GM18505 (cell line): Measurements from ENCODE around the gene CHCHD6.

Experiments
- ATAC-seq: cut with Tn5 transposase; IDR thresholded peaks from one replicate; pipeline ENCODE4 v1.9.1; 2021; ENCODE audit not compliant: unreplicated experiment
- POLR2A ChIP-seq: IDR thresholded peaks from 4 replicates; pipeline ENCODE4 v1.6.1; 2011; ENCODE audit warnings: borderline replicate concordance; ENCODE audit not compliant: insufficient read depth, insufficient read length; ENCODE audit errors: extremely low read depth

Gene CHCHD6

DNA sequence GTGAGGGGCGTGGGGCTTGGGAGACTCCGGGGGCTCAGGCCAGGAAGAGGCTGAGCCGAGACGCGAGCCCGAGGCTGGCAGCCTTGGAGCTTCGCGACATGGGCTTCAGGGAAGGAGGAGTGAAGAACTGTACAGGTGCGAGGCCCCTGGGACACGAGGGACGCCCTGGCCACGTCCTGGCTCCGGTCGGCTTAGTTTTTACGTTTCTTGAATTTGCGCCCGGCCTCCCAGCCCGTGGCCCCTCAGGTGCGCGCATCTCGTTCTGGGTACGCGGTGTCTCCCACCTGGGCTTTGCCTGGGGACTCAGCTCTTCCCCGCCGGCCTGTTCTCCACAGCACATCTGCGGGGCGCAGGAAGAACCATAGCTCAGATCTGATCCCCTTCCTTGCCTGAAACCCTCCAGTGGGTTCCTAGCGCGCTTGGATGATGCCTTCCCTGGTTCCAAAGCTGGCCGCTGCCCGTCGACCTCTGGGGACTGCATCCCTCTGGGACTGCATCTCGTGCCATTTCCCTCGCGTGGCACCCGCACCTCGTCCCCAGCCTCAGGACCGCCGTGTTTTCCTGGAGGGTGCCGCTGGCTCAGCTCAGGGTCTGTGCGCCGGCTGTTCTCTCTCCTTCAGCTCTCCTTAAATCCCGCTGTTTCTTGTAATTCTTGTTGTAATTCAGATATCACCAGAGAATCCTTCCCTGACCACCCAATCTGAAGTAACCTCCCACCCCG is 614 bp downstream of the CHCHD6 start:
- no peak for TF ChIP-seq POLR2A
- ATAC-seq = peak; percentile 7

DNA sequence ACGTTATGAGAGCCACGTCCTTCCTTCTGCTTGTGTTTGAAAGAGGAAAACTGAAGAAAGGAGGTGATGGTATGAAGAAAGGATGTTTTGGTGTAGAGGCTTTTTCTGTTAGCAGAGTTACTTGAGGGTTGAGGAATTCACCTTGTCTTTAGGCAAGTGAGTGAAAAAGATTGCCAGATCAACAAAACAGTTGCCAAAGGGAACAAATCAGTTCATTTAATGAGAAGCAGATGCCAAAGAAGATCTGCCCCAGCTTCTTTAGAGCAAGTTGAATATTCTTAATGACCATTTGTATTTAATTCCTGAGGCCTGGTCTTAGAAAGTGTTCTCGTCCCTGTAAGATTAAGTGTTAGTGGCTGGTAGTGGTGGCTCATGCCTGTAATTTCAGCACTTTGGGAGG is 2.6 kb downstream of the CHCHD6 start:
- TF ChIP-seq POLR2A = no peak
- ATAC-seq = no peak

DNA sequence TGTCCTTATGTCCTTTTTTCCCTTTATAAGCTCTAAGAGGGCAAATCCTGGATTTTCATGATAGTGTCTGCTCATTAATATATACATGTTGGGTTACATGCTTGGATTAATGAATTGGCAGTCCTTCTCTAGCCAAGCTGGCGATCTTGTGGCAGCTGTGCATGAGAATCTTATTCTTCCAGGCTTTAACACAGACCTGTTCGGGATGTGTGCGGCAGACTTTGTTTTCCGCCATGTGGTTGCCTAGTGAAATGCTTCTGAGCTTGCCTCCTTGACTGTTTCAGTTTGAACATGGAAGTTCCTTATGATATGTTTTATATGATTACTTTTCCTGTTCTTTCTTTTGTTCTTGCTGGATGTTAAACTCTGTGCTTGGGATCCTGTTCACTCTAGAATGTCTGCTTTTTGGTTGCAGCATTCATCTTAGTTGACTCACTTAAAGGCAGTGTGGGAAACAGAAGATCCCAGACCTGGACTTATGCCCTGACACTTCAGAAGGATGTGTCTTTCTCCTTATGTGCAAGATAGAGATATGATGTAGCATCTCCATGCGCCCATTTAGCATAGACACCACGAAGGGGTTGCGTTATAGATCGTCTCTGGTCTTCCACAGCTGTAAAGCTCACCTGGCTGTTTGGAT is 7.2 kb downstream of the CHCHD6 start:
- ATAC-seq = no peak
- no peak for TF ChIP-seq POLR2A

DNA sequence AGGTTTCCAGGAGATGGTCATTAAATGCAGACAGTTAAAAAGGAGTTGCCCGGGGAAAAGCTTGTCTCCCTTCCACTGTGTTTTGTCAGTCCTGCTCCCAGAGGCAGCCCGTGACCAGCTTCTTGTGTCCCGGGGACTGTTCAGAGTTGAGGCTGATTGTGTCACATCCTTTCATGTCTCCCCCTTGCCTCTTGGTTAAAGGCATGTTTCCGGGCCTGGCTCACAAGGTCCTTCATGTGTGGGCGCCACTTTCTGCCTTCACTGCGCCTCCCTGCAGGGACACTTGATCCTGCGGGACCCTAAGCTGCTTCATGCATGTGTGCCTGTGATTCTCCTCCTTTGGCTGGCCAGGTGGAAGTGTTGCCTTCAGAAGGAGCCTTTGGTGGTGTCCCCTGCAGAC is 9.2 kb downstream of the CHCHD6 start:
- ATAC-seq = no peak
- no peak for TF ChIP-seq POLR2A

DNA sequence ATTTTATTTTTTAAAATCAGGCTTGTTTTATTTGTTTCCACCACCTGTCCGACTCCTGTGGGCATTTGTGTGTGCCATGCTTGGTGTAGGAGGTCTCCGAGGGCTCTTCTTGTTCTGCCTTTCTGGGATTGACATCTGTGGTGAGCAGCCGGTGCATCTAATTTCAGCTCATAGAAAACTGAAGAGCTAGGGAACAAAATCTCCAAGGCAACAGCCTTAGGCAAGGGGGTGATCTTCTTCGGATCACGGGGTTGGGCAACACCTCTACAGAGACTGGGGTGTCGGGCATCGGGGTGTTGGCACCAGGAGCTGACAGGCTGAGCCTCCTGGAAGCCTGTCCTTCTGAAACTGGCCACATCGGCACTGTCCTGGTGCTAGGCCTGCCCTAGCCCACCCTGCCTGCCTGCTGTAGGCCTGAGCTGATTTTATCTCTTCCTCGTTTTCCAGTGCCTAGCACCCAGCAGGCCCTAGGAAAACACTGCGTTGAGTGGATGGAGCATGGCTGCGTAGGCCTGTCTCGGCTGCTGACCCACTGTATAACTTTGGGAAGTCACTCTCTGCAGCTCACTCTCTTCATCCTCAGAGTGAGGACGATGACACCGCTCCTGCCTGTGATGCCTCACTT is 10.3 kb downstream of the CHCHD6 start:
- ATAC-seq = no peak
- no peak for TF ChIP-seq POLR2A

DNA sequence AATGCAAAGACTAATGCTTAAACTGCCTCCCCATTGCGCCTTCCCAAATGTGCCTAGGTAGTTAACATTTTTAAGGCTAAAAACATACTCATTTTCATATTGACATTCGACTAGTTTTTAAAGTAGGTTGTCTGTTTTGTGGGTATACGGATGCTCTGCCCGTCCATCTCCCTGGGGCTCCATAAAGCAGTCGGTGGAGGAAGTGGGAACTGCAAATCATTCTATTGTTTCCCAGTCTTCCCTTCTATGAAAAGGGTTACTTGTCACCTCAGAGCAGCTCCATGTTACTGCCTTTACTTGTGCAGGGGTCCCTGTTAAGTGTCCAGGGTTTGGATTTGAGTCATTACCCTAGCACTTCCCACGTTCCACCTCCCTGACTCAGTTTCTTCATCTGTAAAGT is 10.9 kb downstream of the CHCHD6 start:
- no peak for ATAC-seq
- TF ChIP-seq POLR2A = no peak

DNA sequence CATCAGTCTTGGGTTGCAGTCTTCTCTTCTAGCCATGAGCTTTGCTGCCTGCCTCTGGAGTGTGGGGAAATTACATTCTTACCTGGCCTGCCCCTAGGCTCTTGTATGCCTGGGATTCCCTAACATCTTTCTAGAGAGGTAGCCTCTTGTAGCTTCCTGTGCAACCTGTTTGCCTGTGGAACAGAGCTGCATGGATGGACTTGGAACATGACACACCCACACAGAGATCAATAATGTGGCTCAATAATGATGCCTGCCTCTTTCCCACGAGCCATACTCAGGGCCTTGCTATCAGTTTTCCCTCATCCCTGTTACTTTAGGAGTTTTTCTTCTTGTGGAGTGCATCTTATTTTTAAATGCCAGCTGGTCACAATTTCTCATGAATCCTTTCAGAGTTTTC is 11.4 kb downstream of the CHCHD6 start:
- ATAC-seq = no peak
- TF ChIP-seq POLR2A = no peak

DNA sequence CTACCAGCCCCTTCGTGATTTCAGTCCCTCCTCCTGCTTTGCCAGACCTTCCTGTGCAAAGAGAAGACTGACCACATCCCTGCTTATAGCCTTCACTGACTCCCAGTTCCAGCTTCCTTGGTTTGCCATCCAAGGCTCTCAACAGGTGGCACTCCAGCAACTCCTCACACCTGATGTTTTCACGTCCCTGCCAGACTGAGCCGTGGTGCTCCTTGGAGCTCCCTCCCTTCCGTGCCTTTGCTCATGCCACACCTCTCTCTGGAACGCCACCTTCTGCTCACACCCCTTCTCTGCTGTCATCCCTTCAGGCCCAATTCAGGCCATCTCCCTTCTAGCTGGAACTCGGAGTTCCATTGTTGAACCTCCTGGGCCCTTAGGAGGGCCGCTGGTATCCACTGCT is 12.0 kb downstream of the CHCHD6 start:
- no peak for TF ChIP-seq POLR2A
- ATAC-seq = no peak

DNA sequence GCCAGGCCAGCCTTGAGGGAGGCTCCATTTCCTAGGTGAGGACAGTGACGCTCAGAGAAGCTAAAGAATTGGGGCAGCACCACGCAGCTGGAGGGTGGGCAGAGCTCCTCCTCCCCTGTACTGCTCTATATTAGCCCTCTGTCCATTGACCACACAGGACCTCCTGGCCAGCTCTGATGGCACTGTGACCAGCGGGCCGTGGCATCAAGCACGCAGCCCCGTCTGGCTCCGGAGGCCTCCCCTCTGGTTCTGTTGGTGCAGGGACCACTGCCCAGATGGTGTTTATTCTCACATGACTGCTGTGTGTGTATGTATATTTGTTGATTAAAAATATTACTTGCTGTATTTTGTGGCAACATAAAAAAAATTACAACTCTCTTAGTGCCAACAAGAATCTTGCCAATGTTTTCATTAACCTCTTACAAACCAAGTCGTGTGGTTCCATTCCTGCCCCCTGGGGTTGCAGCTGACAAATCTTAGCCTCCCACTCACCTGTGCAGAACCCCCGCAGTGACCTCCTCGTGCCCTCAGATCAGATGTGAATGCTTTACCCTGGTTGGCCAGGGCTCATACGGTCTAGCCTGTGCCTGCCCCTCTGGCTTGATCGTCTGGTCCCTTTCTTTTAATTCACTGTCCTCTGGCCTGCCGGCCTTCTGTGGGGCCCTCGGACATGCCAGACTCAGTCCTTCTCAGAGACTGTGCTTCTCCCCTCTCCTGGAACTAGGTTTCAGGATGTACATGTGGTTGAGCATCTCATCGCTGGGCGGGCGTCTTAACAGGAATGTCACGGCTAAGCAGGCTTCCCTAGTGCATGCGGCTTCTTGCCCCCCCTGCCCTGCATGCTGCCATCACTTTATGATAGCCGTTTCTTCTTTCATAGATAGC is 14.8 kb downstream of the CHCHD6 start:
- TF ChIP-seq POLR2A = no peak
- ATAC-seq = no peak

DNA sequence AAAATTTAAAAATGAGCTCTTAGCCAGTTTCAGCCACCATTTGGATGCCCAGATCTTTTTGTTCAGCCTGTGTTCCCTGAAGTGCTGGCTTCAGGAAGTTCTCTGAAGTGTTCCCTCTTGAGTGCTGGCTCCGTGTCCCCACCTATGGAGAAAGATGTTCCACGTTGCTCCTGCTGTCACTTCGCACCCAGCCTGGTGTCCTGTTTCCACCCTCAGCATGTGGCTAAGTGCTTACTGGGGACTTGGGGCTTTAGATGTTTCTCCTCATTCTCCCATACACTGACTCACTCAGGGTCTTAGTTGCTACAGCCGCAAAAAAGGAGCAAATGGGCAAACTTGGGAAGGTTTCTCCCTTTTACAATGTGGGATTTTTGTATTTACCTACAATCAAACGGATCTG is 16.6 kb downstream of the CHCHD6 start:
- ATAC-seq = no peak
- no peak for TF ChIP-seq POLR2A

DNA sequence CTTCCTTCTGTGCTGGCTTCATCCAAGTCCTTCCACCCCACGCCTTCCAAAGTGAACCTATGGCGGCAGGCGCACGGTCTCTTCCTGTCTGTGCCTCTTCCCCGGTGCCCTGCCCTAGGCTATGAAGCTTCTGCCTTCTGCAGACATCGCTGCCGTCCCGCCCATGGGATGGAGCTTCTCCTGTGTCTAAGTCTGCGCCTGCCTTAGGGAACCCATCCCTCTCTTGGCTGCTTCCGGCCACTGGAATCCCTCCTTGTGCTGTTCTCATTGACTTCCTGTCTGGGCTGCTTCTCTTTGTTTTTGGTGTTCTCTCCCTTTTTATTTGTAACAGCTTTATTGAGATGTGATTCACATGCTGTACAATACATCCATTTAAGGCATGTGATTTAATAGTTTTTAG is 17.2 kb downstream of the CHCHD6 start:
- TF ChIP-seq POLR2A = no peak

DNA sequence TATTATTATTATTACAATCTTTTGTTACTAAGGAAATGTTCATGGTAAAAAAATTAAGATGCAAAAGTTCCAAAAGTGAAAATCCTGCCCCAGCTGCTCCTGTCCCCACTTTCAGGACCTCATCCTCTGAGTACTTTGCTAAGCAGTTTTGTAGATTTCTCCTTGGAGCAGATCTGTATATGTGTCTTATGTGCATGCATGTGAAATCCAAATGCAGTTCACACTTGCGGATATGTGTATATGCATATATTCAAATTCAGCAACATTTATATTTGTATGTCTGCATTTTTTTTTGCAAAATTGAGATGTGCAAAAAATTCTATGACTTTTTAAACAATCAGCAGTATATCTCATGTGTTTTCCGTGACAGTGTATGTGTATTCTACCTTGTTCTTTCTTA is 19.2 kb downstream of the CHCHD6 start:
- no peak for ATAC-seq
- TF ChIP-seq POLR2A = no peak

More for the DNA sequence above, 17.2 kb downstream of the CHCHD6 start:
- ATAC-seq = no peak

DNA sequence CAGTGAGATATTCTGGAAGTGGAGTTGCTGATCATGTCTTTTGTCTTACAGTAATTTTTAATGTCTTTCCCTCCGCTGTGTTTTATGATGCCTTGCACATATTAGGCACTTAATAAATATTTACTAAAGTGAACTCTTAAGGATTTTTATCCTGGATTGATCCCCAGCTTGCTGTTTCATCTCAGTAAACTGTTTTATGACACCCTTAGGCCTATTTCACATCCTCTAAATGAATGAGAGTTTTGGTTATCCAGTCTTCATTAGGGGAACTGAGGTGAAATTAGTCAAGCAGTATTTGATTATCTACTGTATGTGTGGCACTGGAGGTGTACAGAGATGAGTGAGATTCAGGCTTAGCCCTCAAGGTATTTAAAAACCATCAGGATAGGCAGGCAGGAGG is 19.8 kb downstream of the CHCHD6 start:
- ATAC-seq = no peak
- TF ChIP-seq POLR2A = no peak
